Astrocyte (in vitro differentiated cells and primary cell): ENCODE measurements around the gene HAGHL. TPM values are rescaled to one million over a fixed set of nuclear protein-coding genes. Genes with fewer than 3 reads are reported as not detected.

Experiments used
- DNase-seq: peaks from one replicate; pipeline ENCODE4 v3.0.0-alpha.2; 2010; ENCODE audit warnings: low read depth
- FAIRE-seq: peaks from 2 replicates; lab custom pipeline; 2011; peaks lifted over from hg19 to GRCh38; lab: Jason Lieb, UNC
- H2AFZ ChIP-seq: 2 replicates; pipeline ENCODE4 v1.6.0; 2012; ENCODE audit warnings: low read depth, low read length, inconsistent platforms
- H3K27ac ChIP-seq: 2 replicates; pipeline ENCODE4 v1.5.1; 2011; ENCODE audit warnings: low read depth, low read length, inconsistent platforms
- H3K27me3 ChIP-seq: 2 replicates; pipeline ENCODE4 v1.6.0; 2011; ENCODE audit warnings: low read length, inconsistent platforms; ENCODE audit not compliant: insufficient read depth
- H3K36me3 ChIP-seq: 2 replicates; pipeline ENCODE4 v1.5.1; 2011; ENCODE audit warnings: low read length, inconsistent platforms; ENCODE audit not compliant: insufficient read depth
- H3K4me1 ChIP-seq: 2 replicates; pipeline ENCODE4 v1.5.1; 2011; ENCODE audit warnings: low read length, inconsistent platforms; ENCODE audit not compliant: insufficient read depth
- H3K4me2 ChIP-seq: 2 replicates; pipeline ENCODE4 v1.6.0; 2012; ENCODE audit warnings: low read length, inconsistent platforms
- H3K4me3 ChIP-seq: 2 replicates; pipeline ENCODE4 v1.5.1; 2011; ENCODE audit warnings: low read depth, mild to moderate bottlenecking, low read length, inconsistent platforms; ENCODE audit not compliant: insufficient read depth
- H3K79me2 ChIP-seq: 2 replicates; pipeline ENCODE4 v1.6.0; 2012; ENCODE audit warnings: mild to moderate bottlenecking, low read length, inconsistent platforms; ENCODE audit not compliant: insufficient read depth
- H3K9ac ChIP-seq: 2 replicates; pipeline ENCODE4 v1.6.0; 2012; ENCODE audit warnings: mild to moderate bottlenecking, low read length, inconsistent platforms
- H3K9me3 ChIP-seq: 2 replicates; pipeline ENCODE4 v1.5.1; 2012; ENCODE audit warnings: low read depth, mild to moderate bottlenecking, low read length, inconsistent platforms; ENCODE audit not compliant: insufficient read depth
- H4K20me1 ChIP-seq: 2 replicates; pipeline ENCODE4 v1.6.0; 2012; ENCODE audit warnings: low read length, inconsistent platforms; ENCODE audit not compliant: insufficient read depth
- H3K27ac Mint-ChIP-seq: one replicate; pipeline ENCODE4 v1.8.0; 2021; ENCODE audit warnings: mild to moderate bottlenecking, mixed read lengths; ENCODE audit not compliant: unreplicated experiment
- H3K27me3 Mint-ChIP-seq: one replicate; pipeline ENCODE4 v1.8.0; 2021; ENCODE audit warnings: low read depth, mixed read lengths; ENCODE audit not compliant: unreplicated experiment
- H3K36me3 Mint-ChIP-seq: one replicate; pipeline ENCODE4 v1.8.0; 2021; ENCODE audit warnings: low read depth, mixed read lengths; ENCODE audit not compliant: unreplicated experiment
- H3K4me1 Mint-ChIP-seq: one replicate; pipeline ENCODE4 v1.8.0; 2021; ENCODE audit warnings: low read depth, mixed read lengths; ENCODE audit not compliant: unreplicated experiment
- H3K4me3 Mint-ChIP-seq: one replicate; pipeline ENCODE4 v1.8.0; 2021; ENCODE audit warnings: mild to moderate bottlenecking, moderate library complexity, mixed read lengths; ENCODE audit not compliant: unreplicated experiment
- H3K9me3 Mint-ChIP-seq: one replicate; pipeline ENCODE4 v1.8.0; 2021; ENCODE audit warnings: mild to moderate bottlenecking, mixed read lengths; ENCODE audit not compliant: unreplicated experiment
- CTCF ChIP-seq: IDR thresholded peaks from 2 replicates; pipeline ENCODE4 v1.5.1; 2011; ENCODE audit warnings: low read depth, mild to moderate bottlenecking, inconsistent platforms, low read length, moderate library complexity; ENCODE audit not compliant: insufficient read depth
- EZH2 ChIP-seq: IDR thresholded peaks from 2 replicates; pipeline ENCODE4 v1.6.1; 2012; ENCODE audit warnings: mild to moderate bottlenecking, low read length, inconsistent platforms; ENCODE audit not compliant: insufficient read depth
- total RNA-seq: library from RNA; stranded (reverse); gene quantifications from 2 replicates; pipeline ENCODE4 v1.2.1, GENCODE V29; 2021

The HAGHL gene
- total RNA-seq, 1 donor from 2014 or later: 15.5 TPM

- Histone ChIP-seq H4K20me1 (no peaks in the 10 kb centered on the region), H3K27me3 (no peaks in the 10 kb centered on the region), H3K4me3 (no peak overlapping the region), H3K9me3 (no peaks in the 10 kb centered on the region), H2AFZ (no peak overlapping the region), H3K27ac (no peak overlapping the region), H3K4me1 (no peaks in the 10 kb centered on the region), H3K4me2 (no peak overlapping the region), H3K79me2 (peaks cover 1% of the 10 kb centered on the region), H3K36me3 (peaks cover 6% of the 10 kb centered on the region), H3K9ac (no peak overlapping the region)
- H3K4me3 Mint-ChIP-seq: no peak overlapping the region
- H3K36me3 Mint-ChIP-seq: peaks cover 15% of the 10 kb centered on the region
- no peak for DNase-seq
- FAIRE-seq: no peak
- no peak overlapping the region for H3K27ac Mint-ChIP-seq
- H3K9me3 Mint-ChIP-seq: no peaks in the 10 kb centered on the region
- H3K27me3 Mint-ChIP-seq: no peaks in the 10 kb centered on the region
- no peak for TF ChIP-seq CTCF
- TF ChIP-seq EZH2: no peak
- no peaks in the 10 kb centered on the region for H3K4me1 Mint-ChIP-seq
Measured at GRCh38 chr16:734208-734980, 7.5 kb downstream of the HAGHL start.

- FAIRE-seq (no peak), DNase-seq (no peak)
- H3K36me3 Mint-ChIP-seq: peaks cover 15% of the 10 kb centered on the region
- peaks cover 5% of the 10 kb centered on the region for H4K20me1 ChIP-seq
- H2AFZ ChIP-seq: no peak overlapping the region
- H3K4me2 ChIP-seq: no peak overlapping the region
- no peaks in the 10 kb centered on the region for H3K9me3 ChIP-seq
- H3K4me3 ChIP-seq: no peak overlapping the region
- peaks cover 2% of the 10 kb centered on the region for H3K4me1 Mint-ChIP-seq
- peaks cover 9% of the 10 kb centered on the region for H3K79me2 ChIP-seq
- peaks cover 7% of the 10 kb centered on the region for H3K4me1 ChIP-seq
- no peaks in the 10 kb centered on the region for H3K9me3 Mint-ChIP-seq
- H3K27me3 ChIP-seq: no peaks in the 10 kb centered on the region
- no peak for TF ChIP-seq EZH2
- no peak for TF ChIP-seq CTCF
- H3K36me3 ChIP-seq: peaks cover 6% of the 10 kb centered on the region
- no peak overlapping the region for H3K27ac ChIP-seq
- no peak overlapping the region for H3K4me3 Mint-ChIP-seq
- H3K9ac ChIP-seq: no peak overlapping the region
- H3K27me3 Mint-ChIP-seq: no peaks in the 10 kb centered on the region
- H3K27ac Mint-ChIP-seq: peak overlapping the region; percentile 62
Measured at GRCh38 chr16:734981-735881, 8.3 kb downstream of the HAGHL start.
